ENCODE results near the gene ATP6V1B1. TPM values are rescaled to one million over a fixed set of nuclear protein-coding genes. Genes with fewer than 3 reads are reported as not detected.

The ATP6V1B1 gene
- polyA plus RNA-seq, 3 donors: not detected

DNA sequence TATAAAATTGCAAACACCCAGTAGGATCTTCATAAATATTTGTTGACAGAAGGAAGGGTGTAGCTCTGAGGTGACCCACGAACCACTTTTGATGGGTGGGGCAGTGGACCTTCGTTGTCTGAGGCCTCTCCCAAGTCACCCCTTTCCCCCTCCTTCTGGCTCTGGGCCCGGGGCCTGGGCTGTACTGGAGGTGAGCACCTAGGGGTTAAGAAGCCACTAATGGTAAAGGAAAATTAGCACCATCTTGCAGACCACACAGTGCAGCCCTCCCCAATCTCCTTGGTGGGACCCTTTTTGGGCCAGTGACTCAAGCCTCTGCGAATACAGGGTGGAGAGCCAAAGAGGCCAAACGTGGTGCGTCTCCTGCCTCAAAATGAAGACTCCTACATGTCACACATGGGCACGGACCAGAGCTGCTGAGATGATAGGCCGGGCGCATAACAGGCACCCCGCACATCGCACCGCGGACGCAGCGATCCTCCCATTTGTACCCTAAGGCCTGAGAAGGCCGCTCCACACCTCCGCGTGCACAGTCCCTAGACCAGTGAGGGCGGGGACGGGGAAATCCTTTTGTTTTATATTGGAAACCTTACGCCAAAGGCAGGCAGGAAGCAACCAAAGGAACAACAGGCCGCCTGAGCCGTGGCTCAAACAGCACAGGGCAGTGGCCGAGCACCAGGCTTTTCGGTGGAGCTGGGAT, 31.9 kb upstream of the ATP6V1B1 start:
- TF ChIP-seq, protein P1, sequence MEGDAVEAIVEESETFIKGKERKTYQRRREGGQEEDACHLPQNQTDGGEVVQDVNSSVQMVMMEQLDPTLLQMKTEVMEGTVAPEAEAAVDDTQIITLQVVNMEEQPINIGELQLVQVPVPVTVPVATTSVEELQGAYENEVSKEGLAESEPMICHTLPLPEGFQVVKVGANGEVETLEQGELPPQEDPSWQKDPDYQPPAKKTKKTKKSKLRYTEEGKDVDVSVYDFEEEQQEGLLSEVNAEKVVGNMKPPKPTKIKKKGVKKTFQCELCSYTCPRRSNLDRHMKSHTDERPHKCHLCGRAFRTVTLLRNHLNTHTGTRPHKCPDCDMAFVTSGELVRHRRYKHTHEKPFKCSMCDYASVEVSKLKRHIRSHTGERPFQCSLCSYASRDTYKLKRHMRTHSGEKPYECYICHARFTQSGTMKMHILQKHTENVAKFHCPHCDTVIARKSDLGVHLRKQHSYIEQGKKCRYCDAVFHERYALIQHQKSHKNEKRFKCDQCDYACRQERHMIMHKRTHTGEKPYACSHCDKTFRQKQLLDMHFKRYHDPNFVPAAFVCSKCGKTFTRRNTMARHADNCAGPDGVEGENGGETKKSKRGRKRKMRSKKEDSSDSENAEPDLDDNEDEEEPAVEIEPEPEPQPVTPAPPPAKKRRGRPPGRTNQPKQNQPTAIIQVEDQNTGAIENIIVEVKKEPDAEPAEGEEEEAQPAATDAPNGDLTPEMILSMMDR (IDR thresholded peaks at IDR 0.05): no peak
- no peak for DNase-seq
- H3K9me3 ChIP-seq (replicated peaks in 1 of 2; ENCODE audit: control insufficient read depth in 1 of 2, insufficient read depth in 1 of 2, low read length in 2 of 2): peaks cover 2 to 71% of the 10 kb centered on the region in 2 donors
- peaks cover 43% of the 10 kb centered on the region for H3K4me1 Mint-ChIP-seq
- H4K20me1 ChIP-seq (ENCODE audit: insufficient read depth, low read length): no peaks in the 10 kb centered on the region
- H3K4me3 Mint-ChIP-seq: peak overlapping the region in 1 of 2 donors; percentile 75
- H3K27me3 ChIP-seq (ENCODE audit: control insufficient read depth in 2 of 2, insufficient read depth in 2 of 2, low read length in 2 of 2): peaks cover 81 to 99% of the 10 kb centered on the region in 2 donors
- no peak overlapping the region for H3K27ac ChIP-seq (ENCODE audit: low read depth in 1 of 2, low read length in 2 of 2)
- 31% methylated on average over 22 of the region's 25 CpGs for WGBS (ENCODE audit: insufficient coverage)
- H3K27ac Mint-ChIP-seq: no peak overlapping the region
- H3K4me3 ChIP-seq (replicated peaks in 1 of 3; ENCODE audit: low read depth in 2 of 3, low read length in 3 of 3): no peak overlapping the region
- no peak overlapping the region for H3K9ac ChIP-seq (ENCODE audit: insufficient read depth, low read length, poor library complexity, severe bottlenecking)
- peaks cover 91 to 97% (median 96%) of the 10 kb centered on the region in 3 donors for H3K27me3 Mint-ChIP-seq (ENCODE audit: low read depth in 3 of 3)
- intact Hi-C loops (cut with micrococcal nuclease): no loop called here
- no peaks in the 10 kb centered on the region for H3K79me2 ChIP-seq (ENCODE audit: insufficient read depth, low read length)
- H3K9me3 Mint-ChIP-seq: peaks cover 0 to 37% (median 25%) of the 10 kb centered on the region in 7 donors
- peaks cover 37 to 44% of the 10 kb centered on the region in 2 donors for H3K4me1 ChIP-seq (ENCODE audit: control insufficient read depth in 1 of 2, insufficient read depth in 2 of 2, low read length in 2 of 2)
- H3K4me2 ChIP-seq (replicated peaks; ENCODE audit: extremely low read depth, low read length, poor library complexity, severe bottlenecking): no peak overlapping the region
- peaks cover 8 to 11% of the 10 kb centered on the region in 2 donors for H3K36me3 Mint-ChIP-seq
- no peak overlapping the region for H2AFZ ChIP-seq (ENCODE audit: insufficient read depth, low read depth, low read length, poor library complexity, severe bottlenecking)
- no peaks in the 10 kb centered on the region for H3K36me3 ChIP-seq (replicated peaks in 1 of 2; ENCODE audit: control insufficient read depth in 1 of 2, insufficient read depth in 2 of 2, low read length in 2 of 2)

DNA sequence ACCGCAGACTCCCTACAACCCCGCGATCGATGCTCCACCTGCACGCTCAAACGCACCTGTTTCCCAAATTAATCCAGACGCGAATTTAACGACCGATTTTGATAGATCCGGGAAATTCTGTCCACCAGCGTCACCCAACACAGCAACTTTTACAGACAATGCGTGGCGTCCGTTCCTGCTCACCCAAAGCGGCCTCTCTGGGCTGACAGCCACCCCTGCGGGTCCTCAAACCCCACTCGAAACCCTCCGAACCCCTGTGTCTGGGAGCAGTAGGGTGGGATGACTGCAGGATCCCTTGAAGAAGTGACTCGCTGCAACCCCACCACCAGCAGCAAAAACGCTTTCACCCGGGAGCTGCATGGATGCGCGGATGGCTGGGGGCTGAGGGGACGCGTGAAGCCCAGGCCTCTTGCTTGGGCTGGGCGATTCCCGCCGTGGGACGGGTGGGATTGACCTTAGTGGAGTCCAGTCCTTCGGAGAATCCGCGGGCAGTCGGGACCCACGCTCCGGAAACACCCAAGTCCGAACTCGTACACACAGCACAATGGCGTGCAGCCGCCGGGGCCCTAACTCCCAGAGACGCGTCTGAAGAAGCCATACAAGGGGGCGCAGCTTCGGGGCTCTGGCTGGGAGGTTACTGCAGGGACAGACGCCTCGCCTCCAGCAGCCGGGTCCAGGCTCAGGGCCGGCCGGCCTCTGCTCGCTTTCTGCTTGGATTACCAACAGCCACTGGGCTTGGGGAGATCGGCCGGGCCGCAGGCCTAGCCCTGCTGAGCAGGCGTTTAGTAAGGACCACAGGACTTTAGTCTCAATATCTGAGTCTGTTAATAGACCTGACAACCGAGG, 31.1 kb upstream of the ATP6V1B1 start:
- no peaks in the 10 kb centered on the region for H3K36me3 ChIP-seq (replicated peaks in 1 of 2; ENCODE audit: control insufficient read depth in 1 of 2, insufficient read depth in 2 of 2, low read length in 2 of 2)
- H3K27ac ChIP-seq (ENCODE audit: low read depth in 1 of 2, low read length in 2 of 2): no peak overlapping the region
- H3K79me2 ChIP-seq (ENCODE audit: insufficient read depth, low read length): no peaks in the 10 kb centered on the region
- DNase-seq: no peak
- H3K9me3 ChIP-seq (replicated peaks in 1 of 2; ENCODE audit: control insufficient read depth in 1 of 2, insufficient read depth in 1 of 2, low read length in 2 of 2): peaks cover 2 to 63% of the 10 kb centered on the region in 2 donors
- peaks cover 37 to 44% of the 10 kb centered on the region in 2 donors for H3K4me1 ChIP-seq (ENCODE audit: control insufficient read depth in 1 of 2, insufficient read depth in 2 of 2, low read length in 2 of 2)
- no peaks in the 10 kb centered on the region for H4K20me1 ChIP-seq (ENCODE audit: insufficient read depth, low read length)
- H3K9me3 Mint-ChIP-seq: peaks cover 0 to 34% (median 21%) of the 10 kb centered on the region in 7 donors
- no peak overlapping the region for H3K4me2 ChIP-seq (replicated peaks; ENCODE audit: extremely low read depth, low read length, poor library complexity, severe bottlenecking)
- no peak overlapping the region for H3K4me3 ChIP-seq (replicated peaks in 1 of 3; ENCODE audit: low read depth in 2 of 3, low read length in 3 of 3)
- H3K27ac Mint-ChIP-seq: no peak overlapping the region
- TF ChIP-seq, protein P1 (IDR thresholded peaks at IDR 0.05): no peak
- 10% methylated on average over 47 of the region's 56 CpGs for WGBS (ENCODE audit: insufficient coverage)
- H3K4me1 Mint-ChIP-seq: peaks cover 43% of the 10 kb centered on the region
- H3K27me3 Mint-ChIP-seq (ENCODE audit: low read depth in 3 of 3): peaks cover 83 to 93% (median 91%) of the 10 kb centered on the region in 3 donors
- intact Hi-C loops (cut with micrococcal nuclease): no loop called here
- H3K9ac ChIP-seq (ENCODE audit: insufficient read depth, low read length, poor library complexity, severe bottlenecking): no peak overlapping the region
- H3K4me3 Mint-ChIP-seq: peak overlapping the region in 1 of 2 donors; percentile 75
- H3K27me3 ChIP-seq (ENCODE audit: control insufficient read depth in 2 of 2, insufficient read depth in 2 of 2, low read length in 2 of 2): peaks cover 78 to 99% of the 10 kb centered on the region in 2 donors
- no peak overlapping the region for H2AFZ ChIP-seq (ENCODE audit: insufficient read depth, low read depth, low read length, poor library complexity, severe bottlenecking)
- peaks cover 8 to 11% of the 10 kb centered on the region in 2 donors for H3K36me3 Mint-ChIP-seq
